HEK293T (cell line): Measurements from ENCODE around the gene RTN4RL1.

Experiments used
- CTCF ChIA-PET: fragments of 350-600 bp; formaldehyde crosslinking; extraction: SDS; loops from one replicate; lab custom pipeline; 2021; ENCODE audit warnings: antibody characterized with exemption, inconsistent platforms; lab: Yijun Ruan, JAX
- POLR2A ChIA-PET: fragments of 350-600 bp; formaldehyde crosslinking; extraction: SDS; loops from one replicate; lab custom pipeline; 2020; ENCODE audit warnings: antibody characterized with exemption, inconsistent platforms; lab: Yijun Ruan, JAX
- DNase-seq: peaks from one replicate; pipeline ENCODE4 v3.0.0; 2012; ENCODE audit warnings: mixed read lengths; ENCODE audit errors: extremely low spot score
- ARNT ChIP-seq: fragments of 450-650 bp; IDR thresholded peaks from 2 replicates; pipeline ENCODE4 v1.6.1; 2017; ENCODE audit warnings: mild to moderate bottlenecking
- BHLHE40 ChIP-seq: fragments of 450-650 bp; IDR thresholded peaks from 2 replicates; pipeline ENCODE4 v1.6.1; 2016; ENCODE audit warnings: mild to moderate bottlenecking, moderate library complexity, borderline replicate concordance
- CTBP1 ChIP-seq: fragments of 450-650 bp; IDR thresholded peaks from 2 replicates; pipeline ENCODE4 v1.6.1; 2016; ENCODE audit warnings: borderline replicate concordance
- ELF4 ChIP-seq: fragments of 450-650 bp; IDR thresholded peaks from 2 replicates; pipeline ENCODE4 v1.6.1; 2017; ENCODE audit warnings: antibody characterized with exemption
- FOXA1 ChIP-seq: fragments of 450-650 bp; IDR thresholded peaks from 2 replicates; pipeline ENCODE4 v1.6.1; 2016; ENCODE audit warnings: mild to moderate bottlenecking
- FOXK2 ChIP-seq: fragments of 450-650 bp; IDR thresholded peaks from 2 replicates; pipeline ENCODE4 v1.6.1; 2016; ENCODE audit warnings: mild to moderate bottlenecking
- FOXM1 ChIP-seq: fragments of 450-650 bp; IDR thresholded peaks from 2 replicates; pipeline ENCODE4 v1.6.1; 2017; ENCODE audit warnings: mild to moderate bottlenecking, borderline replicate concordance
- HDGF ChIP-seq: fragments of 450-650 bp; IDR thresholded peaks from 2 replicates; pipeline ENCODE4 v1.6.1; 2017; ENCODE audit warnings: antibody characterized with exemption, borderline replicate concordance
- L3MBTL2 ChIP-seq: fragments of 450-650 bp; conservative IDR thresholded peaks from 2 replicates; pipeline ENCODE4 v1.6.1; 2016; ENCODE audit warnings: mild to moderate bottlenecking
- LEF1 ChIP-seq: fragments of 450-650 bp; IDR thresholded peaks from 2 replicates; pipeline ENCODE4 v1.6.1; 2017; ENCODE audit warnings: mild to moderate bottlenecking, borderline replicate concordance
- NFRKB ChIP-seq: fragments of 450-650 bp; IDR thresholded peaks from 2 replicates; pipeline ENCODE4 v1.6.1; 2016; ENCODE audit warnings: mild to moderate bottlenecking, moderate library complexity
- PKNOX1 ChIP-seq: fragments of 450-650 bp; IDR thresholded peaks from 2 replicates; pipeline ENCODE4 v1.6.1; 2016
- SP1 ChIP-seq: fragments of 450-650 bp; IDR thresholded peaks from 2 replicates; pipeline ENCODE4 v1.6.1; 2017
- SUZ12 ChIP-seq: fragments of 450-650 bp; IDR thresholded peaks from 2 replicates; pipeline ENCODE4 v1.6.1; 2016; ENCODE audit warnings: mild to moderate bottlenecking
- TARDBP ChIP-seq: fragments of 450-650 bp; IDR thresholded peaks from 2 replicates; pipeline ENCODE4 v1.6.1; 2016
- ZNF384 ChIP-seq: fragments of 450-650 bp; IDR thresholded peaks from 2 replicates; pipeline ENCODE4 v1.6.1; 2016

The RTN4RL1 gene

DNA sequence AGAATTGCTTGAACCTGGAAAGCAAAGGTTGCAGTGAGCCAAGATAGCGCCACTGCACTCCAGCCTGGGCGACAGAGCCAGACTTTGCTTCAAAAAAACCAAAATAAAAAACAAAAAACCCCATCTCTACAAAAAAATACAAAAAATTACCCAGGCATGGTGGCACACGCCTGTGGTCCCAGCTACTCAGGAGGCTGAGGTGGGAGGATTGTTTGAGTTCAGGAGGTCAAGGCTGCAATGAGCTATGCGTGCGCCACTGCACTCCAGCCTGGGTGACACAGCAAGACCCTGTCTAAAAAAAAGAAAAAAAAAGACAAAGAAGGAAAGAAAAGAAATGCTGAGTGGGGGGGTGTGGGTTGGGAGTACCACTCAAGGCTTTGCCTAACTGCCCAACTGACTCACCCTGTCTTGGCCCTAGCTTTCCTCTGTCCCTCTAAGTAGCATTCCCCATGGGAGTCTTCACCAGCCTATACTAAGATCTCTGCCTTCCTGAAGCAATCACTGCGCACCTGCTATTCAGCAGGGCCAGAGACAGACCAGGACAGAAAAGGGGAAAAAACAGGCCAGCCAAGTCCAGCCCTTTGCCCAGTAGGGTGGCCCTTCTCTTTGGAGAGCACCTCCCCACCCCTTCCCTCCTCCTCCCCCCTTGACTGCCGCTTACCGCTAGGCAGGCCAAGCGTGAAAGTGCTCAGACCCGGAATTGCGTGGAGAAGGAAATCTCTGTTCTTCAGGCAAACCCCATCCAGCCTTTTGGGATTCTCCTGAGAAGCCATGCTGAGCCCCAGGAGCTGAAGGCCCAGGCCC is 45.8 kb downstream of the RTN4RL1 start:
- ChIA-PET CTCF (interaction anchor here (0.5 to 1.2 kb wide), 2 partner anchors 16 to 23 kb away, joined by 3 to 4 read pairs; no protein-coding TSS in a partner anchor), POLR2A (no interaction called here)
- no peak for TF ChIP-seq TARDBP
- no peak for TF ChIP-seq NFRKB
- TF ChIP-seq FOXM1: no peak
- no peak for TF ChIP-seq FOXK2
- TF ChIP-seq CTBP1: no peak
- no peak for DNase-seq

- DNase-seq: no peak
- TF ChIP-seq SP1: no peak
- TF ChIP-seq FOXK2: no peak
- TF ChIP-seq ELF4: no peak
- TF ChIP-seq SUZ12: no peak
- ChIA-PET CTCF (no interaction called here), POLR2A (no interaction called here)
Measured at GRCh38 chr17:1978396-1978949, 46.7 kb downstream of the RTN4RL1 start.

GRCh38 chr17:1977583-1978395 is 47.3 kb downstream of the RTN4RL1 start:
- ChIA-PET CTCF (no interaction called here), POLR2A (no interaction called here)
- TF ChIP-seq NFRKB: no peak
- TF ChIP-seq FOXA1: no peak
- no peak for TF ChIP-seq PKNOX1
- TF ChIP-seq SUZ12: no peak
- TF ChIP-seq SP1: no peak
- no peak for TF ChIP-seq ZNF384
- no peak for TF ChIP-seq TARDBP
- TF ChIP-seq BHLHE40: no peak
- no peak for TF ChIP-seq LEF1
- TF ChIP-seq FOXM1: no peak
- TF ChIP-seq ELF4: no peak
- TF ChIP-seq L3MBTL2: no peak
- no peak for TF ChIP-seq CTBP1
- no peak for TF ChIP-seq HDGF
- no peak for TF ChIP-seq FOXK2
- TF ChIP-seq ARNT: no peak
- no peak for DNase-seq

DNA sequence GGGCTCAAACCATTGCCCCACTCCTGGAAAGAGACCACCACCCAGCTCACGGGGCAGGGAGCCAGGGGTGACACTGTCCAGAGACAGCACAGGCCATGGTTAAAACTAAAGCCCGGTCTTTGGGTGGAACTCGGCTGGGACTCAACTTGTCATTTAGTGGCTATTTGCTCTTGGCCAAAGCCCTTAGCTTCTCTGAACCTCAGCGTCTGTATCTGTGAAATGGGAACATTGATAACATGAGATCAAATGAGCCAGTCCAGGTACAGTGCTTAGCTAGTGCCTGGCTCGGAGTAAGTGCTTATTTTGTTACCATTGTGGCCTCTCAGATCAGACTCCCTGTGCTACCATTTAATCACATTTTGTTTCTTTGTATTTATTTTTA is 48.5 kb downstream of the RTN4RL1 start:
- TF ChIP-seq NFRKB: no peak
- no peak for TF ChIP-seq FOXA1
- no peak for TF ChIP-seq FOXM1
- TF ChIP-seq BHLHE40: no peak
- TF ChIP-seq ARNT: no peak
- no peak for TF ChIP-seq CTBP1
- no peak for TF ChIP-seq TARDBP
- no peak for TF ChIP-seq FOXK2
- no peak for TF ChIP-seq HDGF
- TF ChIP-seq PKNOX1: no peak
- no peak for TF ChIP-seq SP1
- POLR2A ChIA-PET: no interaction called here
- CTCF ChIA-PET: no interaction called here
- no peak for DNase-seq

GRCh38 chr17:1976000-1976682 is 49.0 kb downstream of the RTN4RL1 start:
- CTCF ChIA-PET: interaction anchor here (1.2 kb wide), 1 partner anchor 92 kb away, joined by 3 read pairs; no protein-coding TSS in a partner anchor
- POLR2A ChIA-PET: no interaction called here

More at GRCh38 chr17:1976000-1976682, 49.0 kb downstream of the RTN4RL1 start:
- DNase-seq: no peak
- no peak for TF ChIP-seq LEF1
- TF ChIP-seq PKNOX1: peak; percentile 52
